GM19452 (cell line): ENCODE results near the gene CGRRF1.

Experiments used
- ATAC-seq: cut with Tn5 transposase; IDR thresholded peaks from one replicate; pipeline ENCODE4 v1.9.1; 2021; ENCODE audit not compliant: unreplicated experiment

Gene CGRRF1

DNA sequence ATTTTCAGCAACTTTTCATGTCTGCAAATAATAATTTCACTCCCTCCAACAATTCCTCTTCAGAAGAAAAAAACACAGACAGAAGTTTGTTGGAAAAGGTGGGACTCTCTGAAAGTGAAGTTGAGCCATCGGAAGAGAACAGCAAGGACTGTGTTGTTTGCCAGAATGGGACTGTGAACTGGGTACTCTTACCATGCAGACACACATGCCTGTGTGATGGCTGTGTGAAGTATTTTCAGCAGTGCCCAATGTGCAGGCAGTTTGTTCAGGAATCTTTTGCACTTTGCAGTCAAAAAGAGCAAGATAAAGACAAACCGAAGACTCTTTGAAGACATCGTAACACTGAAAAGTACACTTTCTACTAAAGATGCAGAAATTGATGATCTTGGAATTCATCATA, 28.3 kb downstream of the CGRRF1 start:
- ATAC-seq: no peak

DNA sequence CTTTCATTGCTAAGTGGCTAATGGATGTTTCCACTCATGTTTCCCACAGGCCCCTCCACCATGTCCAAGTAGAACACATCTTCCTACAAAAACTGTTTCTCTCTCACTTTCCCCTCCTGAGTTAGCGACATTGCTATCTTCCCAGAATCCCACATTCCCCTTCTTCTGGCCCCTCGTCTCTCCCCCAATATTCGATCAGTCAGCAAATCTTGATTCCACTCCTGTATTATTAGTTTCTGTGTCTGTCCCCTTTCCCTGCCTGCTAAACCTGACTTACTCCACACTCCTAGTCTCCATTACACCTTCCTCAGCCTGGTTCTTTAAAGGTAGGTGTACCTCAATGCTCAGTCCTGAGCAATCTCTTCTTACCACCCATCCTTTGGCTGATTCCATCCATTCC, 37.9 kb downstream of the CGRRF1 start:
- no peak for ATAC-seq

DNA sequence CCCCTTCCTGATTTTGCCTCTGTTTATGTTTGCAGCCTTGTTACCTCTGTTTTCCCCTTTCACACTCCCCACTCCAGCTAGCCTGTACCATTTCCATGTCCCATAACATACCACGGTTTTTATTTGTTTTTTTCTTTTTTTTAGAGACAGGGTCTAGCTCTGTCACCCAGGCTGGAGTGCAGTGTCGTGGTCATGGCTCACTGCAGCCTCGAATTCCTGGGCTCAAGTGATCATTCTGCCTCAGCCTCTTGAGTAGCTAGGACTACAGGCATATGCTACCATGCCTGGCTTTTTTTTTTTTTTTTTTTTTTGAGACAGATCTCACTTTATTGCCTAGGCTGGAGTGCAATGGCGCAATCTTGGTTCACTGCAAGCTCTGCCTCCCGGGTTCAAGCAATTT, 38.8 kb downstream of the CGRRF1 start:
- no peak for ATAC-seq

DNA sequence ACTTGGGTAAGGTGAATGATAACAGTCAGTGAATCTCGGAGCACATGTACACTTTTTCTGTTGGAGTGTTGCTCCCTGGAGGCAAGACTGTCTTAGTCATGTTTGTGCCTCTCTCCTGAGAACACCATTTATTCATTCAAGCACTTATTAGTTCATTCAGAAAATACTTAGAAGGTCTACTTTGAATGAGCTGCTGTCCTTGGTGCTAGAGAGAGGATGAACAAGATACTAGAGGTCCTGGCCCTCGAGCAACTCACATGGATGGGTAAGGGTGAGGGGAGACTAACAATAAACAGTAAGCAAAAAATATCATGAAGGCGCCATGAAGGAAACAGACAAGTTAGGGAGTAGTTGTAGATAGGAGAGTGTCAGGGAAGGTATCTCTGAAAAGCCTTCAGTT, 40.2 kb downstream of the CGRRF1 start:
- ATAC-seq: no peak

DNA sequence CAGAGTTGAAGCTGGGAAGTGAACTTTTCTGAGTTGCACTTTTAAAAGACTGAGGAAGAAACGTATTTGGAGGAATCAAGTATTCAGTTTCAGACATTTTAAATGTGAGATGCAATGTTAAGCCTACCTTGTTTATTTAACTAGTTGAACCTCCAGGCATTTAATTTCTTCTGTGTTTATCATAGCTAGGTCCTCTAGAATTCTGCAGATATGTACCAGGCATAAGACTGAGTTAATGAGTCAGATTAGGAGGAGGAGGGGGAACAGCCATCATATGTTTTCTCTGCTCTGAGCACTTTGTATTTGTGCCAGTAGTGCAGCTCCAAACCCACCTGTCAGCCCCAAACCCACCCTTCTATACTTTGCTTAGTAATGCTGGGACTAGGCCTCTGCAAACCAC, 40.8 kb downstream of the CGRRF1 start:
- no peak for ATAC-seq

DNA sequence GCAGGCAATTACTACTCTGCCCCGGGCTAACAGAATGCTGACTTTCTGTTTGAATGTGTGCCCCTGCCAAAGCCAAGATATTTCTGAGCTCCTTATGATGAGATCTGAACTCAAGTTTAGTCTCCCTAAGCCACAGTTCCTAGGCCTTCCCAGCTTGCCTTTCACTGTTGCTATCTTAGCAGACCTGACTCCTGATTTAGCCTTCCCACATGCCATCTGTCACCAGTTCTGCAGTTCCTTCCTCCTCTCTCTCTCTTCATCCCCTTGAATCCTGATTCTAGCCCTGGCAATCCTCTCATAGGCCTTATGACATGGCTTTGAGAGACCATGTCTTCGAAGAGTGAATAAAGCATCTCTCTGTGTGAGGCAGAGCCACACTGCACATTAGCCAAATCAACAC, 44.7 kb downstream of the CGRRF1 start:
- no peak for ATAC-seq

DNA sequence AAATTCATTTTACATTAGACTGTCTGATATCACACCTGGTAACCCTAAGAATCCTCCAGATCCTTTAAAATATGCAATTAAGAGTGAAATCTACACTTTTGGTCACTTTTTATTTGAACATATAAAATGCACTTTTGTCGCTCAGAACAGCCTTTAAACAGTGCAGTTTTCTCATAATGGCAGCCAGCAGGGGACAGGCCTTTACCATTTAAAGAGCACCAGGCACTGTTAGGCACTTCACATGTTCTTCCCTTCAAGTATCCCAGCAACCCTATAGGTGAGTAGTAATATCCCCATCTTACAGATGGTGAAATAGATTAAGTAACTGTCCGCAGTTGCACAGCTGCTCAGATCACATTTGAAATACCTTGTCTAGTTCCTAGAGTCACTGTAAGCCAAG, 45.9 kb downstream of the CGRRF1 start:
- no peak for ATAC-seq

DNA sequence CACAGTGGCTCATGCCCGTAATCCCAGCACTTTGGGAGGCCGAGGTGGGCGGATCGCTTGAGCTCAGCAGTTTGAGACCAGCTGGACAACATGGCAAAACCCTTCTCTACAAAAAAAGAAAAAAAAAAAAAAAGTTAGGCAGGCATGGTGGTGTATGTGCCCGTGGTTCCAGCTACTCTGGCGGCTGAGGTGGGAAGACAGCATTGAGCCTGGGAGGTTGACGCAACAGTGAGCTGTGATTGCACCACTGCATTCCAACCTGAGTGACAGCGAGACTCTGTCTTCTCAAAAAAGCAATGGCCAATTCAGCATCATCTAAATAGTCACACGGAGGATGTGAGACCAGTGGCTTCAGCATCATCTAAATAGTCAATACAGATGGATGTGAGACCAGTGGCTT, 46.8 kb downstream of the CGRRF1 start:
- ATAC-seq: no peak

DNA sequence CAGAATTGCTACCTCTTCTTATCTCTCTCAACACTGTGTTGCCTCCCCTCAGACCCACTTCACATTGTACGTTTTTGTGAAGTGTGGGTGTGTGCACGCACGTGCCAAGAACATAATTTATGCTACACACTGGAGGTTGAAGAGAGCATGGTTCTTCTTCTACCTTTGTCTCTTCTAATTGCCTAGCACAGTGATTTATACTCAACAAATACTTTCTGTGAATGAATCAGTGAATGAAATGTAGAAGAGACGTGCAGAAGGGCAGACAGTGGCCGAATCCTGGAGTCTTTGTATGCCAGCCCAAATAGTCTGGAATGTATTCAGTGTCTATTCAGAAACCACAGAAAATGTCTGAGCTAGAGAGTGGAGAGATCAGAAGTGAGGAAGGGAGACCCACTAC, 52.6 kb downstream of the CGRRF1 start:
- ATAC-seq: no peak

DNA sequence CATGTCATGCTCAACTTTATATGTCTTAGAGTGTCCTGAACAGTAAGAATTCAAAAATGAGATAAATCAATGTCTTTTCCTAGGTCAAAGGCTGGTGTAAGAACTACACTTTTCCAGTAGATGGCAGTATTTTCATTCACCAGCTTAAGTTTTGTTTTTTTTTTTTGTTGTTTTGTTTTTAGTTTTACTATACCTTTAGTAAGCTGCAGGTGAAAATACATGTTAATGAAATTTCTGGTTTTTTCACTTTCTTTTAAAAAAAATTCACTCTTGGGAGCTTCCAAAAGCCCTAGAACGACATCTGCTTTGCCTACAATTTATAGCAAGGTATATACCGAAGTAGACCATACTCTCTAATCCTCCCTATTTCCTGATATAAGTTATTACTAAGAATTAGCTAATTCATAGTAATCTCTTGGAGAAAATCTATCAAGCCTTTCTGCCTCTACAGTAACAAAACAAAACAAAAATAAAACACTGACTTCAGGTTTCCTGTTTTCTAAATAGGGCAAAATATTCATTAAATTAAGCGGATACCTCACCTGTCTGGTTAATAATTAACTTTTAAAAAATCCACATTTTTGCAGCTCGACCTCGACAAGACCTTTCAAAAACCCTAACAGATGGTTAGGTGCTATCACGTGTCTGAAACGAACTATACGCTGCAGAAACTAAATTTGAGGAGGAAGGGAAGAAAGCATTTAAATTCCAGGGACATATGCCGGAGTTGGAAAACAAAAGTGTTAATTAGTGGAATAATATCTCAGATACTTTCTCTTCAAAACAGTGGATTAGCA, 54.6 kb downstream of the CGRRF1 start:
- no peak for ATAC-seq

DNA sequence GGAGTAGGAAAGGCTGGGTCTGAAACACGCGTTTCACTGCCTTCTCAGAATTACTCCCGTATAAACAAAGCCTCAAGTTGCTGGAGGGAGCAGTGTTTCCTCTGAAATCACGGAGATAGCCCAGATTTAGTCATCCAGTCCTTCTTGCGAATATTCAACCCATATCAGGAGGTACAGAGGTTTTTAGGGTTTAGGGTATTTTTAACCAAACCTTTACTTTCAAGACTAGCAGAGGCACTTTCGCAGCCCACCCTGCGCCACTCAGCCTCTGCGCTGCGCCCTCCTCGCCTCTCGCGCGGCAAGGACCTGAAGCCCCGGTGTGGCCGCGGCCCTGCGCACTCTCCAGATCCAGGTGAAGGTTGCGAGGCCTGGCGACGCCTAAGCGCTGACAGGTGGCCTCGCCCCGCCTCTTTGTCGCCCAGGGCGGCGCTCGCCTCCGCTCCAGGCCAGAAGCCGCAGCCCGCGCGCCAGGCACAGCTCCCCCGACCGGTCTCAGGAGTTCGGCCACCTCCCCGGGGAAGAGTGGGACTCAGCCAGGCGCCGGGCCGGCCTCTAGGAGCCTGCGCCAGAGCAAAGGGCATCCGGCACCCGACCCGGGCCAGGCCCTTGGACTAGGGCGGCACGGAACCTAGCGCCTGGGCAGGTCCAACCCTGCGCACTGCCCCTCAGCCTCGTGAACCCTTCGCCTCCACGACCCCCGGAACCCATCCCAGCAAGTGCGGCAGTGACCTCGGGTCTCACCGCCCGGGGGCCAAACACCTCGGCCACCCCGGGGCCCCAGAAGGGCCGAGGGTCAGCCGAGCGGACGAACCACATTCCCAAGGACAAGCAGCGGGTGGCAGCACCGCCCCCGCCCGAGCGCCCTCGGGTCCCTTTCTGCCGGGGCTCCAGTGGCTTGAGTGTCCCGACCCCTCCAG, 55.4 kb downstream of the CGRRF1 start:
- peak; percentile 37 for ATAC-seq

DNA sequence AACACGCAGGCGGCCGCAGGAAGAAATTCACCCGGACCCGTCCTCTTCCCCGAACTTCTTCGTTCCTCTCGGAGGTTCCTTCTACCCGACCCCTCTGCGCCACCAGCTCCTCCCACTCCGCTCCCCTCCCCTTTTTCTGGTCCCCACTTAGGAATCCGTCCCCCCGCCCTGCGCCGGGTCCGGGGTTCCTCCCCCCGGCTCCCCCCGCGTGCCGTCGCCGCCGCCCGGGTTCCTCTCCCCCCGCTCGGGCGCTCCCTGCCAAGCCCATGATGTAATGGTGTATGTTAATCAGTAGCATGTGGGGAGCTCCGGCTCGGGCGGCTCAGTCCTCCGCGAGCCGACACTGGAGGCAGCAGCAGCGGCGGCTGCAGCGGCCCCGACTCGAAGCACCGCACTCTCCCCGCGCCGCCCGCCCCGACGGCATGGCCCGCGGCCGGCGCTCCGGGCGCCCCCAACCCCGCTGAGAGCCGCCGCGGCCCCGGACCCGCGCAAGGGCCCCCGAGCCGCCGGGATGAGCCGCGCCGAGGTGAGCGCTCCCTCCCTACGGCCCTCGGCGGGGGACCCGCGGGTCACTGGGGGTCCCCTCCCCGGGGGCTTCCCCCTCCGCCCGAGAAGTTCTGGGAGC, 56.2 kb downstream of the CGRRF1 start:
- ATAC-seq: peak; percentile 54

DNA sequence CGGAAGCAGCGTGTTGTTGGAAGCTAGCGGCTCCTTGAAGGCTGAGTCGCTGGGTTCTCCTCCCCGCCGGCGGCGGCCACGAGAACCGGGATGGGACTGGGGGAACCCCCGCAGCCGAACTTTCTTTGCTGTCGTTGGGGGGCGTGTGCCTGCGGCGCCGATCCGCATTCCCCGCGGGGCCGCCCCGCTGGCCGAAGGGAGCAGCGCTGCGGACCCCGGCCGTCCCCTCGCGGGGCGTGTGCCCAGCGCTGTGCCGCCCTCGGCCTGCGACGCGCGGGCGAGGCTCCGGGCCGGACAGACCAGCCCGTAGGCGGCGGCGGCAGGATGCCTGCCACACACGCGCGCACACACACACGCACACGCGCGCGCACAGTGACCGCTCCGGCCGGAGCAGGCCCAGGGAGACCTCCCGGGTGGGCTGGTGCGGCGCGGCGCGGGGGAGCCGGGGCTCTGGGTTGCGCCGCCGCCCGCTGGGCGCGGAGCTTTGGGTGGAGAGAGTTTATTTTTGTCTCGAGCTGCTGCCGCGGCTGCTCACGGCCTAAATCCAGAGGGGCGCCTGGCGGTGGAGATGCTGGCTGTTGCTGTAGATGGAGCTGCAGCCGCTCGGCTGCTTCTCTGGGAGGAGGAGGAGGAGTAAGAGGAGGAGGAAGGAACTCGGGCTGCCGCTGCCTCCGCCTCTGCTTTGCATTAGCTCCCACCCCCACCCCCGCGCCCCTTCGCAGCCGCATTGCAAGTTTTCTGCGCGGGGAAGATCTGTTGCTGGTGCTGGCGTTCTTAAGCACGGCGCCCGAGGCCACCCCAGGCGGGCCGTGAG, 56.9 kb downstream of the CGRRF1 start, which contains the start of gene SAMD4A:
Gene SAMD4A (plus strand): TSS at position 719 of the 814 bp plus-strand sequence. CDS start 789 bp downstream, outside the sequence.
- peak; percentile 25 for ATAC-seq

DNA sequence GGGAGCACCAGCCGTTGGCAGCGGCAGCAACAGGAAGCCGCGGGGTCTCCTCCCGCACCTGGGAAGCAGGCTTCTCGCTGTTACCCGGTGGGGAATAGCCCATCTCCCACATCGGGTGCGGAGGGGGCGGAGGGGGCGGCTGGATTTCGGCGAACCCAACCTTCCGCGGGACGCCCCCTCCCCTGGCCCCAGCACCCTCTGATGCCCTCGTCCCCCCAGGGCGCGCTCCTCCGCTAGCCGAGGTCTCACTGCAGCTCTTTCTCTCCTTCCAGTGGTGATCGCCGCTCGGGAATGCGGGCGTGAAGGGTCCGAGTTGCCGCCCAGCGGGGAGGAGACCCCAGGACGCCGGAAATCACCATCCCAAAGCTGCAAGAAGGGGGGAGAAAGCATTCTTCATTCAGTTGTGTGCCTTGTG, 57.5 kb downstream of the CGRRF1 start:
- no peak for ATAC-seq

DNA sequence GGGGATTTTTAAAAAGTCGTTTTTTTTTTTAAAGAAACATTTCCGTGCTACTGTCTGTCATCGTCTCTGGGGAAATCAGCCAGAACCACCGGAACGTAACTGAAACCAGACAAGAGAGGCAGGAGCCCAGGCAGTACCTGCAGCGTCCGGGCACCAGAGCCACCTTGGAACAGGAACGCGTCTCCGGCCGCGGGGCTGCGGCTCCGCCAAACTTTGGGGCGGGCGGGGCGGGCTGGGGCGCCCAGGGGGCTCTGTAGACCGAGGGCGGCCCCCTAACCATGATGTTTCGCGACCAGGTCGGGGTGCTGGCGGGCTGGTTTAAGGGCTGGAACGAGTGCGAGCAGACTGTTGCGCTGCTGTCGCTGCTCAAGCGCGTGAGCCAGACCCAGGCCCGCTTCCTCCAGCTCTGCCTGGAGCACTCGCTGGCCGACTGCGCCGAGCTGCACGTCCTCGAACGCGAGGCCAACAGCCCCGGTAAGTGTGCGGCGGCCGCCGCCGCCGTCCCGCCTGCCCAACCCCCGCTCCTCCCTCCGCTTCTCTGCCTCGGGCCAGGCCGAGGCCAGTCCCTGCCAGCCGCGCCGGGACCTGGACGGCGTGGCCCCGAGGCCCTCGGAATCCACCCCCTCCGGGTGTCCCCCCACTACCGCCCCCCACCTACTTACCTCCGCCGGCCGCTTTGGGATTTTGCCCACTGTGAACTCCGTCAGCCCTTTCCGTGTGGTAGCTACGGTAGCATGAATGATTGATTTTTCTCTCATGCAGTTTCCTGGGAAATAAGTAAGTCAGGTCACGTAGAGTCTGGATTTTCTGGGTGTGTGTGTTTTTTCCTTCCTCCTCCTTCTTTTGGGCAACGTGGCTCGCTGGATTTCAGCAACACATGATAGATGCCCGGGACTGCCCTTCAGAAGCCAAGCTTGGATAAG, 58.2 kb downstream of the CGRRF1 start:
- ATAC-seq: no peak

DNA sequence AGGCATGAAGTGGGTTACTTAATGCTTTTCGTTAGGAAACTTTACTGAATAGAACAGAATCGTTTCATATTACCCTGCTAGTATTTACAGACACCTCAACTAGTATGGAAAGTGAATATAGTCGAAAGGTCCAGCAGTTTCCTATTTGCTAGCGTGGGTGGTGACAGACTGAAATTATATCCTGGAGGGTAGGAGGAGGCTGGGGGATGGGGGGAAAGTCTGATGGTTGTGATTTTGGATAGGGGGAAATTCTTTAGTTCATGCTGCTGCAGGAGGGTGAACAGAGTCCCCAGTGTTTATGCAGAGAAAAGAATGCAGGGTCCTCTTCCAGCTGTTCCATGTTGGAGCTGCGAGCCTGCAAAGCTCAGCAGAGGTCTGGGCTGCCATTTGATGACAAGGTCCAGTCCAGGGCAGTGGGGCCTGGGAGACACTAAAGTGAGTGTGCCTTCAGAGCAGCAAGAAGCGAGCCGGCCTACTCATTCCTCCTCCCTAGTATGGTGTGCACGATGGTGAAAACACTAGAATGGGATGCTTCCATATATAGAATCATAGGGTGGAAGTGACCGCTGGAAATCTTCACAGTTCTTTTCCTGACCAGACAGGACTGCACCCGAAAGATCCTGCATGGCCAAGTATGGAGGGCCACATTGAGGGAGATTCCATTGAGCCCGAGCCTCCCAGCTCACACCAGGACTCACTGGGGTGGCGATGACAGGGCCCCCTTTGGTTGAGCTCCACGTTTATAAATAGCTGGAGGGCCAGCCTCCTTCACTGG, 59.3 kb downstream of the CGRRF1 start:
- no peak for ATAC-seq

DNA sequence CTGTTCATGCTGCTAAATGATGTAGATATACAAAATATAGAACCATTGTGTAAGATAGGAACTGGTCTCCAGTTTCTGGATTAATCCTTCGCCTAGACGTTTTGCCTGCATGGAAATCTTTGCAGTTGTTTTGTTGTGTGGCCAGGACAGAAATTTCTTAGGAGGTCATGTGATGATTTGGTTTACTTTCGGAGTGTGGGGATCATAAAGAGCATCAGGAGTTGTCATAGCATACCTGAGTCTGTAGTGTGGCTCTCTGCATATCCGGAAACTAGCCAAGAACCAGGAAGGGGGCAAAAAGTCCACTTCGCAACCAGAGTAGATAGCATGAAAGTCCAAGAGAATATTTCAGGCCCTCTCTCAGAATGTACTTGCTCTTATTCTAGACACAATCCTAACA, 60.3 kb downstream of the CGRRF1 start:
- no peak for ATAC-seq

DNA sequence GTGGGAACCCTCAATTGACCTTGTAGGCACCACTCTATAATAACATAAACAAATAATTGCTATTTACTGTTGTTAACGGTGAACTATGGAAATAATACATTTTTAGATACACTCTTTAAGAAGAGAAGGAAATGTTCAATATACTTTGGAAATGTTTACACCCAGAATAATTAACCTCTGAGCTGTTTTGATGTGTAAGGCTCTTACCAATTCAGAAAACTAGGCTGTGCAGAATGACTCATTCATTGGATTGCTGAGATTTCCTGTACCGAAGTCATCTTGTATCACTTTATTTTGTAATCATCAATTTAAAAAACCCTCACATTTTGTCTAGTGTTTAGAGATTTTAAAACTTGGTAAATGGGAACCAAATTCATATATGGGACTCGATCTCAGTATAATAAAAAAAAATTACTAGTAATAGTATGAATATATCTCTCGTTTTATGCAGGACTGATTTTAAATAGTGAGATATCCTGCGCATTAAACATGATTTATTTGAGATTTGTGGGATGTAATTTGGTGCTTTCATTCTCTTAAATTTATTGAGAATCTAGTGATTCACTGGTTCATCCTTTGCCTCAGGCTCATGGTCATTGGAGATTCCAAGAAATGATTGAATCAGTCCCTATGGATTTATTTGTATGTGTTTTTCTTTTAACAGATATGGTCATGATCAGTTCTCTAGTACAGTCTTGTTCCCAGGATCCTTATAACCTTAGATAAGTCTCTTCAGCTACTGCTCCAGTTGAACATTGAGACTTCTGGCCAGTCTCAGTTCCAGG, 61.1 kb downstream of the CGRRF1 start:
- ATAC-seq: no peak
